ENCODE measurements around the gene BABAM1. TPM values are rescaled to one million over a fixed set of nuclear protein-coding genes. Genes with fewer than 3 reads are reported as not detected.

BABAM1 gene
- total RNA-seq, 1 experiment from 2014 or later: 146 TPM

- no peak for TF ChIP-seq ZNF532 (CRISPR knock-in tag; IDR thresholded peaks at IDR 0.05; ENCODE audit: borderline replicate concordance)
- peak; percentile 90; the same call in 1 of the 2 replicates for TF ChIP-seq ELF4 (CRISPR knock-in tag; IDR thresholded peaks at IDR 0.05; ENCODE audit: low read depth)
- TF ChIP-seq ZNF219 (CRISPR knock-in tag; IDR thresholded peaks at IDR 0.05; ENCODE audit: borderline replicate concordance): peak; percentile 97
- TF ChIP-seq ERG (CRISPR knock-in tag; IDR thresholded peaks at IDR 0.05): no peak
- TF ChIP-seq PRRX2 (CRISPR knock-in tag; IDR thresholded peaks at IDR 0.05): 0 out of 2 replicates have a peak, but pooled peaks have one; percentile 51
- no peak for TF ChIP-seq CDX4 (CRISPR knock-in tag; IDR thresholded peaks at IDR 0.05; ENCODE audit: borderline replicate concordance)
- no peak for TF ChIP-seq MLX (CRISPR knock-in tag; IDR thresholded peaks at IDR 0.05)
- TF ChIP-seq ZNF317 (CRISPR knock-in tag; IDR thresholded peaks at IDR 0.05; ENCODE audit: borderline replicate concordance, low read depth): peak; percentile 62; the same call in 1 of the 2 replicates
- no peak for TF ChIP-seq ZNF512 (CRISPR knock-in tag; IDR thresholded peaks at IDR 0.05; ENCODE audit: borderline replicate concordance)
- TF ChIP-seq E2F5 (CRISPR knock-in tag; IDR thresholded peaks at IDR 0.05): peak; percentile 84; the same call in 1 of the 2 replicates
- TF ChIP-seq ZNF263 (CRISPR knock-in tag; IDR thresholded peaks at IDR 0.05; ENCODE audit: low read depth): 0 out of 2 replicates have a peak, but pooled peaks have one; percentile 48
- TF ChIP-seq ZNF232 (CRISPR knock-in tag; IDR thresholded peaks at IDR 0.05): peak; percentile 90
- peak; percentile 84; the same call in 1 of the 2 replicates for TF ChIP-seq NR2C2 (CRISPR knock-in tag; IDR thresholded peaks at IDR 0.05)
- TF ChIP-seq STAT6 (CRISPR knock-in tag; conservative IDR thresholded peaks at IDR 0.05; ENCODE audit: low read depth): no peak
- TF ChIP-seq HMGXB4 (CRISPR knock-in tag; IDR thresholded peaks at IDR 0.05): peak; percentile 95; the same call in 1 of the 2 replicates
- 0 out of 2 replicates have a peak, but pooled peaks have one; percentile 63 for TF ChIP-seq PREB (CRISPR knock-in tag; IDR thresholded peaks at IDR 0.05; ENCODE audit: borderline replicate concordance)
- peak; percentile 53 for TF ChIP-seq SP1 (CRISPR knock-in tag; conservative IDR thresholded peaks at IDR 0.05)
- peak; percentile 96 for TF ChIP-seq TCF7 (CRISPR knock-in tag; IDR thresholded peaks at IDR 0.05; ENCODE audit: low read depth)
- peak; percentile 82 for TF ChIP-seq USF1 (CRISPR knock-in tag; IDR thresholded peaks at IDR 0.05)
- TF ChIP-seq GRHL2 (CRISPR knock-in tag; IDR thresholded peaks at IDR 0.05; ENCODE audit: insufficient replicate concordance, severe bottlenecking): no peak
- TF ChIP-seq SOX15 (CRISPR knock-in tag; IDR thresholded peaks at IDR 0.05): no peak
These were observed 15.4 kb downstream of the BABAM1 start (continued) for GRCh38 chr19:17282488-17283125.

All from WTC11 (cell line).